Posterior cingulate gyrus (tissue), 11 donors: Measurements from ENCODE around the gene NRBF2.
"Not testable (repeated sequence)": the region's sequence is repeated elsewhere in the genome, so short reads cannot be mapped to it uniquely, and the experiment has no call there.

Experiments used
- DNase-seq, 10 donors: peaks; one replicate each; pipeline versions ENCODE4 v3.0.0 to v3.0.0-alpha.2; 2020 to 2021; ENCODE audit warnings: mixed read lengths in 3 of 10
- intact Hi-C: fragments of 100-400 bp; cut with DNase I; formaldehyde crosslinking; loops from one replicate; pipeline ENCODE4 v1.15.1; 2023

NRBF2 gene

DNA sequence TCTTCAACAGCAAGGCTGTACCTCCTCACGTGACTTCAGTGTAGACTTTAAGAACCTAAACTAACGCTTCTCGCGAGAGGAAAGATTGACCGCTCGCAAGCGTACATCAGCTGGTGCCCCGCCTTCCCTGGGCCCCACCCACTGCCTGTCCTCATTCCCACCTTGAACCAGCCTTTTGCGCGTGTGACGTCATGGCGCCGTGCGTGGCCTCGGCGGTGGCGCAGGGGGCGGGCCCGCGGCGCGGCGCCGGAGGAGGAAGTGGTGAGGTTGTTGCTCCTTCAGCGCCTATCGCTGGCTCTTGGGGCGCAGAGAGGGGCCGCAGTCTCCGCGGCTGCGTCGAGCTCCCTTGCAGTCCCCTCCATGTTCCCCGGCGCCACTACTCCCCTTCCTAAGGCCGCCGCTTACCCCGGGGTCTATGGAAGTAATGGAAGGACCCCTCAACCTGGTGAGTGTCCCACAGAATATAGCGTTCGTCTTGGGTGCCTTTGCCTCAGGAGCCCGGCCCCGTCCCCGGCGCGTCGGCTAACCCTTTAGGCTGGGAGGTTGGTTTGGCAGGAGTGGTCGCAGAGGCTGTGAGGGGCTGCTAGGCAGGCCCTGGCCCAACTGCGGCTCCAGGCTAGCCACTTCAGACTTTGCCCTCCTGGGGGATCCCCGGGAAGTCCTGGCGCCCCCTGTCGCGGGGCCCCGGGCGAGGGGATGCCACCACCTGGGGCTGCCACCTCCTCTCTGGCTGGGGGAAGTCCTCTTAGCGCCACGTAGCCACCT, at the start of gene NRBF2:
NRBF2 (plus strand) TSS at position 273 of the 765 bp plus-strand sequence; CDS start at position 416, 143 bp downstream.
- peak; percentile 84 to 99 (median 94) for DNase-seq
- intact Hi-C loops = loop anchor here (10.0 kb wide), 1 partner anchor 328 kb away; the partner anchor contains the start of gene ADO

GRCh38 chr10:63083406-63083805, 49.7 kb upstream of the NRBF2 start:
- not testable (repeated sequence) for DNase-seq
- intact Hi-C loops = loop anchor here (5.0 to 10.0 kb wide), 3 partner anchors 269 to 649 kb away; partner anchors contain the start of gene EGR2

DNA sequence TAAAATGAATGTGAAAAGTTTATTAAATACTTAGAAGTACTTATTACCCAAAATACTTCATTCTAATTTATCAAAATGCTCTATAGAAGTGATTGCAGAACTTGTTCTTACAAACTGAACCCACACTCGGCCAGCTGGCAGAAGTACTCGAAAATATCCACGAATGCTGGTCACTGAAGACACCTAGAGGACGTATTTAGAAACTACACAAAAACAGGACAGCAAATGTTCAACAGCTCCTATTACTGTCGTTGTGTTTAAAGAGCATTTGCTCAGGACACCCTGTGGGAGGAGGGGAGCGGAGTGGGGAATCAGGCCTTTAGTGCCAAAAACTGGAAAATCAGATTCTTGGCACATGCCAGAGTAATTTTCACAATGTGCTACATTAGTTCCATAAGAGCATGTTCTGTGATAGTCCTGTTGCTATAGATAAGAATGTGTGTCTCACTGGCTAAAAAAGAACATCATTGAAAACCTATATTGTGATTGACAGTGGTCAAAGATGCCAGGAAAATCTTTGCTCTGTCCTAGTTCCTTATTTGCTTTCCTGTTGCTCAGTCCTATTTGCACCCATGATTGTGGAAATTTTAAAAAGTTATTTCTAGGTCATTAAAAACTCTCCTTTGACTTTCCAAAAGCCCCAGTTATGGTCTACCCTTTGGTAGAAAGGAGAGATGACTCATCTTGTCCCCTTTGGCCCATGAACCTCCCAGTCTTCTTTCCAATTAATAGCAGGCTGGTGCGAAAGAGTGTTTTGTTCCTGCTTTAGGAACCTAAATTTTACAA, 49.0 kb upstream of the NRBF2 start:
- intact Hi-C loops = loop anchor here (5.0 to 10.0 kb wide), 3 partner anchors 269 to 649 kb away; partner anchors contain the start of gene EGR2
- peak in 6 of 10 donors; percentile 21 to 91 (median 41) for DNase-seq

DNA sequence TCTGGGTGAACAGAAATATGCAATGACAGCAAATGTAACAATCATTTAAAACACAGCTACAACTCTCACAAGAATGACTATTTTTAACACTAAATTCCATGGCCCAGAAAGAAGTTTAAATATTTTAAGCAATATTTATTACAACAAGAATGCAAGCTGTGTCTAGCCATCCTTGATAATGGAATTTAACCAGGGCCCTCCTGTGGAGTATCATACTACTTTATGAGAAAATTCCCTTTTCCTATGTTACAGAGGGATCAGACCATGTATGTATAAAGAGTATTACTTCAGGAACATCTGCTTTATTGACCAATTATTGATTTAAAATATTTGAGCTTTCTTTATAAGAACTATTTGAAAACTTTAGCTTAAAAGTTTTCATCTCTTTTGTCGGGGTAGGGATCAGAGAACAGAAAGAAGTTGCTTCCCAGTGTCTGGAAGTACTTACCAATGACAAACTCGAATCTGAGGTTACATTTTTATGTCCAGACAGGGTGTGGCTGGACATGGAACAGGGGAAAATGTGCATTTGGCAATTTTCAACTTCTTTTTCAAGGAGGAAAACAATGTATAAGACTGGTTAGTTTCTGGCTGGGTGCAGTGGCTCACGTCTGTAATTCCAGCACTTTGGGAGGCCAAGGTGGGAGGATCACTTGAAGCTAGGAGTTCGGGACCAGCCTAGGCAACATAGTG, 48.3 kb upstream of the NRBF2 start:
- intact Hi-C loops = loop anchor here (5.0 to 10.0 kb wide), 3 partner anchors 270 to 650 kb away; partner anchors contain the start of gene EGR2
- DNase-seq = no peak

- DNase-seq = no peak
- intact Hi-C loops = no loop called here
These were observed 39.9 kb upstream of the NRBF2 start for GRCh38 chr10:63093227-63093626.

- intact Hi-C loops = no loop called here
- DNase-seq = no peak
These were observed 38.7 kb upstream of the NRBF2 start for GRCh38 chr10:63094405-63094804.

- intact Hi-C loops = no loop called here
- no peak for DNase-seq
These were observed 38.2 kb upstream of the NRBF2 start for GRCh38 chr10:63094881-63095280.

DNA sequence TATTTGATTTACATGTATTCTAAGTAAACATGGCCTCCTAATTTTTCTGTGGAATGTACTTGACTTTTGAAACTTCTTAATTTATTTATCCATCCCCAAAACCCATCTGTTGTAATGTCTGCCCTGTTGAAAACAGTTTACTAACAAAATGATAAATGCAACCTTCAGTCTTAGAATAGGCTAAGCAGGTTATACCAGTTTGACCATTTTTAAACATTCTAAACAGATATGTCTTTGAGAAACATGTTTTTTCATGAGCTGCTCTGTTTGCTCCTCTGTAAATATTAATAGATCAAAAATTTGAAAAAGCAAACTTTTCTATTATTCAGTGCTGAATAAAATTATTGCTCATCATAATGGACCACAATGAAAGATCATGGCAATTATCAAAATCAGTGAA, 33.4 kb upstream of the NRBF2 start:
- intact Hi-C loops = no loop called here
- no peak for DNase-seq

- intact Hi-C loops, DNase-seq: not testable (repeated sequence)
These were observed 32.0 kb upstream of the NRBF2 start for GRCh38 chr10:63101091-63101490.

DNA sequence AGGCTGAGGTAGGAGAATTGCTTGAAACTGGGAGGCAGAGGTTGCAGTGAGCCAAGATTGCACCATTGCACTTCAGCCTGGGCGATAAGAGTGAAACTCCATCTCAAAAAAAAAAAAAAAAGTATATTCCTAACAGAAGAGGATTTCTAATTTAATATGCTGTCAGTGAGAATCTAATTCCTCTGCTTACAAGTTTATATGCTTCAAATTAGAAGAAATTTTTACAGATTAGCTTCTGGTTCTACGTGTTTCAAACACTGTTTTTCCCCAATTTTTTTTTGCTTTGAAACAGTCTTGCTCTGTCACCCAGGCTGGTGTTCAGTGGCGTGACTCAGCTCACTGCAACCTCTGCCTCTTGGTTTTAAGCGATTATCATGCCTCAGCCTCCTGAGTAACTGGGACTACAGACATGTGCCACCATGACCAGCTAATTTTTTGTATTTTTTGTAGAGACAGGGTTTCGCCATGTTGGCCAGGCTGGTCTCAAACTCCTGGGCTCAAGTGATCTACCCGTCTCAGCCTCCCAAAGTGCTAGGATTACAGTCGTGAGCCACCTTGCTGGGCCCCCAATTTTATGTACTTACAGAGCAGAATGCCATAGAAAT, 30.7 kb upstream of the NRBF2 start:
- intact Hi-C loops, DNase-seq: not testable (repeated sequence)

- DNase-seq, intact Hi-C loops: not testable (repeated sequence)
These were observed 29.9 kb upstream of the NRBF2 start for GRCh38 chr10:63103178-63103577.

- intact Hi-C loops = no loop called here
- DNase-seq = no peak
These were observed 29.1 kb upstream of the NRBF2 start for GRCh38 chr10:63103971-63104409.

- intact Hi-C loops = no loop called here
These were observed 27.7 kb upstream of the NRBF2 start for GRCh38 chr10:63105225-63106110.

DNA sequence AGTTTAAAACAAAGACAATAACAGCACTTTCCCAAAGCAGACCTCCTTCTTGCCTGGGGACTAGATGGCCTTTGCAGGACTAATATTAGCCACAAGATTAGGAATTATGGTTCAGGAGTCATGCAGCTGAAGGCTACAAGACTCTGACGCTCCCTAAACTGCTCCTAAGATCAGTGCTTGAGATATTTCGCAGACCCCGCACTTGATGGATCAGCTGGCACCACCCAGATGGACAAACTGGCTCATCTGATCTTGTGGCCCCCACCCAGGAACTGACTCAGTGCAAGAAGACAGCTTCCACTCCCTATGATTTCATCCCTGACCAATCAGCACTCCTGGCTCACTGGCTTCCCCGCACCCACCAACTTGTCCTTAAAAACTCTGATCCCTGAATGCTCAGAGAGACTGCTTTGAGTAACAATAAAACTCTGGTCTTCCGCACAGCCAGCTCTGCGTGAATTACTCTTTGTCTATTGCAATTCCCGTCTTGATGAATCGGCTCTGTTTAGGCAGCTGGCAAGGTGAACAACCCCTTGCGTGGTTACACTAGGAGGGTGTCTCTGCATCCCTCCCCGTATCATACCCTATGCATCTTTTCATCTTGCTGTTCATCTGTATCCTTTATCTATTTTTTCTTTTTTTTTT, 26.9 kb upstream of the NRBF2 start:
- peak in 1 of 10 donors; percentile 9 for DNase-seq
- intact Hi-C loops = no loop called here

More at GRCh38 chr10:63105225-63106110, 27.7 kb upstream of the NRBF2 start:
- DNase-seq = no peak

- intact Hi-C loops = no loop called here
- DNase-seq = no peak
These were observed 25.1 kb upstream of the NRBF2 start for GRCh38 chr10:63107943-63108437.

- intact Hi-C loops = no loop called here
- DNase-seq = no peak
These were observed 22.2 kb upstream of the NRBF2 start for GRCh38 chr10:63110940-63111339.

DNA sequence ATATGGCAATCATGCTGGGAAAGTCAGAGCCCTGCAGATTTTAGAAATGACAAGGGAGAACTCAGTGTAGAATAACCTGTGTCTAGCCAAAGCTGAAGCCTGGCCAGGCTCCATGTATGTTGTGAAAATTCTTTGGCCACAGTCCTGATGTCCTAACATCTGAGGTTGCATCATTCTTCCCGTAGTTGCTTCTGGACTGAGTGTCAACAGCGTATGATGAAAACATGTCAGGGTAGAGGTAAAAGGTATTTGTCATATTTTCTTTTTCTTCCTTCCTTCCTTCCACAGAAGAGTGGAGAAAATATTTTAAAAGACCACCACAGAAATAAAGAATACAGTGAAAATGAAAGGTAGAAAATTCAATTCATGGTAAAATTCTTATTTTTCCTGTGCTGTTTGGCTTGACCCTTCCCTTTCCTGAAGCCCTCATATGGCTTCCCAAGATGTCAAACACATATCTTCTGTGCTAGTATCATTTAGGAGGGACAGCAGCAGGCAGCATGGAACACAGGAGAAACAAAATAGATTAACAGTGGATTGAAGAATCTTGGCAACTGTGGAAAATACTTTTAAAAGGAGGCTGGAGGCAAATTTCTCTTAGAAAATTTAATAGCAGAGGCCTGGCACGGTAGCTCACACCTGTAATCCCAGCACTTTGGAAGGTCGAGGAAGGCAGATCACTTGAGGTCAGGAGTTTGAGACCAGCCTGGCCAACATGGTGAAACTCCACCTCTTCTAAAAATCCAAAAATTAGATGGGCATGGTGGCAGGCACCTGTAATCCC, 18.9 kb upstream of the NRBF2 start:
- intact Hi-C loops = no loop called here
- no peak for DNase-seq
